ENCODE measurements around the gene KRTAP1-5. TPM values are rescaled to one million over a fixed set of nuclear protein-coding genes. Genes with fewer than 3 reads are reported as not detected.

Gene KRTAP1-5
- total and polyA plus RNA-seq, 10 of the 15 experiments (the other 5 are each of a cell fraction or from before 2014, with no cell fraction given) = not detected

DNA sequence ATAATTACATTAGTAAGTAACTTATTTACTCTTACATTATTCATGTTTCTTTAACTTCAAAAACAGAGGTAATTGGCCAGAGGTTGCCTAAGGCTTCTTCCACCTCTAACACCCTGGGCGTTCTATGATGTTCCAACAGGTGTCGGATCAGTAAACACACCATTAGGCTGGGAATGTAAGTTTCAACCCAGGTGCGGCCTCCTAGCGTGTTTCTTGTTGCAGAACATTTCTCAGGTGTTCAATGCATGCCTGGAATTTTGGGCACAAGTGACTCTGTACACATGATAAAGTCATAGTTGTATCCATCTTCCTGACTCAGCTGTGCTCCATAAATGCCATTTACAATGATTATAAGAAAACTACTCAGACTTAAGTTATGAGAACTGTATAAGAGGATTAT, 27.0 kb upstream of the KRTAP1-5 start:
- no peak overlapping the region for H3K27ac ChIP-seq (ENCODE audit: control insufficient read depth, insufficient read depth)
- H3K79me2 ChIP-seq (ENCODE audit: control insufficient read depth, insufficient read depth, low read length) = no peaks in the 10 kb centered on the region
- no peak overlapping the region for H3K4me3 ChIP-seq
- no TSS peak for BruUV-seq (replicated peaks)
- H3K4me1 ChIP-seq (ENCODE audit: control insufficient read depth, insufficient read depth, low read length) = no peaks in the 10 kb centered on the region
- WGBS (ENCODE audit: insufficient coverage, insufficient replicate concordance, low lambda C conversion rate, missing lambda C conversion rate) = 32% methylated on average over 4 of the region's 4 CpGs
- no peaks in the 10 kb centered on the region for H4K20me1 ChIP-seq (ENCODE audit: control insufficient read depth, insufficient read depth)
- RAD21 ChIA-PET (ENCODE audit: unreplicated experiment) = no interaction called here
- CTCF ChIA-PET = no interaction called here
- POLR2A ChIA-PET = no interaction called here
- no peak overlapping the region for H2AFZ ChIP-seq (ENCODE audit: control insufficient read depth, low read depth, low read length)
- ATAC-seq (no peak), FAIRE-seq (no peak), DNase-seq (ENCODE audit: low read depth, low spot score) (no peak)
- no peak overlapping the region for H3K9ac ChIP-seq (ENCODE audit: control insufficient read depth, insufficient read depth, low read length)
- H3K4me2 ChIP-seq (ENCODE audit: control insufficient read depth, insufficient read depth) = no peak overlapping the region
- intact Hi-C loops (cut with micrococcal nuclease; ENCODE audit: unreplicated experiment) = no loop called here
- SMC1A ChIA-PET (ENCODE audit: uncharacterized antibody, unreplicated experiment) = no interaction called here
- no peaks in the 10 kb centered on the region for H3K9me3 ChIP-seq (replicated peaks; ENCODE audit: control insufficient read depth, insufficient read depth, low read length)
- no peaks in the 10 kb centered on the region for H3K36me3 ChIP-seq (ENCODE audit: control insufficient read depth in 2 of 2, insufficient read depth in 2 of 2, low read length in 1 of 2)
- H3K27me3 ChIP-seq (replicated peaks in 1 of 2; ENCODE audit: control insufficient read depth in 2 of 2, insufficient read depth in 2 of 2, low read length in 1 of 2) = no peaks in the 10 kb centered on the region
- in situ Hi-C loops (cut with MboI) = no loop called here
- no peak for TF ChIP-seq BHLHE40 (IDR thresholded peaks at IDR 0.05; ENCODE audit: borderline replicate concordance in 1 of 2, low read depth in 2 of 2, low read length in 1 of 2)
- no peak for TF ChIP-seq NR2F1 (conservative IDR thresholded peaks at IDR 0.05)
- no peak for TF ChIP-seq MEF2A (IDR thresholded peaks at IDR 0.05; ENCODE audit: insufficient read depth, low read depth, low read length)
- TF ChIP-seq HDAC2 (IDR thresholded peaks at IDR 0.05) = no peak
- no peak for TF ChIP-seq ZNF217 (IDR thresholded peaks at IDR 0.05)
- no peak for TF ChIP-seq BACH1 (IDR thresholded peaks at IDR 0.05; ENCODE audit: borderline replicate concordance)
- no peak for TF ChIP-seq ESRRA (IDR thresholded peaks at IDR 0.05; ENCODE audit: low read length)
- no peak for TF ChIP-seq MTA2 (IDR thresholded peaks at IDR 0.05; ENCODE audit: low read depth)
- TF ChIP-seq ZSCAN29 (IDR thresholded peaks at IDR 0.05) = no peak
- no peak for TF ChIP-seq SPI1 (IDR thresholded peaks at IDR 0.05; ENCODE audit: borderline replicate concordance, insufficient read depth, low read depth, low read length)
- TF ChIP-seq, protein P1, sequence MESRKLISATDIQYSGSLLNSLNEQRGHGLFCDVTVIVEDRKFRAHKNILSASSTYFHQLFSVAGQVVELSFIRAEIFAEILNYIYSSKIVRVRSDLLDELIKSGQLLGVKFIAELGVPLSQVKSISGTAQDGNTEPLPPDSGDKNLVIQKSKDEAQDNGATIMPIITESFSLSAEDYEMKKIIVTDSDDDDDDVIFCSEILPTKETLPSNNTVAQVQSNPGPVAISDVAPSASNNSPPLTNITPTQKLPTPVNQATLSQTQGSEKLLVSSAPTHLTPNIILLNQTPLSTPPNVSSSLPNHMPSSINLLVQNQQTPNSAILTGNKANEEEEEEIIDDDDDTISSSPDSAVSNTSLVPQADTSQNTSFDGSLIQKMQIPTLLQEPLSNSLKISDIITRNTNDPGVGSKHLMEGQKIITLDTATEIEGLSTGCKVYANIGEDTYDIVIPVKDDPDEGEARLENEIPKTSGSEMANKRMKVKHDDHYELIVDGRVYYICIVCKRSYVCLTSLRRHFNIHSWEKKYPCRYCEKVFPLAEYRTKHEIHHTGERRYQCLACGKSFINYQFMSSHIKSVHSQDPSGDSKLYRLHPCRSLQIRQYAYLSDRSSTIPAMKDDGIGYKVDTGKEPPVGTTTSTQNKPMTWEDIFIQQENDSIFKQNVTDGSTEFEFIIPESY (IDR thresholded peaks at IDR 0.05) = no peak
- no peak for TF ChIP-seq TAF1 (IDR thresholded peaks at IDR 0.05; ENCODE audit: borderline replicate concordance, low read depth, low read length)
- no peak for TF ChIP-seq RELA (IDR thresholded peaks at IDR 0.05; ENCODE audit: borderline replicate concordance, partially characterized antibody)
- TF ChIP-seq IKZF2 (IDR thresholded peaks at IDR 0.05) = no peak
- TF ChIP-seq EZH2 (IDR thresholded peaks at IDR 0.05; ENCODE audit: borderline replicate concordance, control insufficient read depth, low read depth, low read length) = no peak
- no peak for TF ChIP-seq MYB (IDR thresholded peaks at IDR 0.05; ENCODE audit: borderline replicate concordance, low read depth, low read length)

Data from GM12878 (cell line).